Esophagus (tissue), 2 donors: ENCODE results near the gene MESP1. TPM values are rescaled to one million over a fixed set of nuclear protein-coding genes. Genes with fewer than 3 reads are reported as not detected.

ENCODE experiments used
- H3K27ac ChIP-seq, 2 donors: one replicate each; pipeline ENCODE4 v1.5.1; 2013; ENCODE audit warnings: low read depth in 2 of 2, mild to moderate bottlenecking in 2 of 2, inconsistent platforms in 1 of 2, low read length in 1 of 2, moderate library complexity in 1 of 2
- H3K27me3 ChIP-seq, 2 donors: one replicate each; pipeline ENCODE4 v1.6.1; 2013; ENCODE audit warnings: low read length in 2 of 2, control low read depth in 1 of 2, mild to moderate bottlenecking in 1 of 2; ENCODE audit not compliant: insufficient read depth in 2 of 2, control insufficient read depth in 1 of 2
- H3K36me3 ChIP-seq, 2 donors: one replicate each; pipeline ENCODE4 v1.6.1; 2013; ENCODE audit warnings: low read length in 1 of 2; ENCODE audit not compliant: control insufficient read depth in 2 of 2, insufficient read depth in 2 of 2
- H3K4me1 ChIP-seq, 2 donors: one replicate each; pipeline ENCODE4 v1.6.1; 2013; ENCODE audit warnings: low read length in 1 of 2; ENCODE audit not compliant: control insufficient read depth in 2 of 2, insufficient read depth in 2 of 2
- H3K4me3 ChIP-seq, 2 donors: one replicate each; pipeline ENCODE4 v1.5.1; 2013; ENCODE audit warnings: low read length in 2 of 2, mild to moderate bottlenecking in 2 of 2, low read depth in 1 of 2, moderate library complexity in 1 of 2
- H3K9me3 ChIP-seq, 2 donors: one replicate each; pipeline ENCODE4 v1.6.1; 2013; ENCODE audit warnings: mild to moderate bottlenecking in 2 of 2, low read depth in 1 of 2, low read length in 1 of 2, moderate library complexity in 1 of 2; ENCODE audit not compliant: control insufficient read depth in 2 of 2, insufficient read depth in 1 of 2
- WGBS, 2 donors: extraction: QIAGEN DNeasy Blood & Tissue Kit; methylation state at CpG; one replicate each; pipeline ENCODE4 v1.1.7; 2013; 5-methylcytosine and 5-hydroxymethylcytosine counted together
- polyA plus RNA-seq, 2 donors: library from polyadenylated mRNA; stranded (reverse); fragments of 200-250 nt; gene quantifications; one replicate each; pipeline ENCODE4 v1.2.3, GENCODE V29; 2013
- donor health status: healthy with polysubstance abuse.
- donor health status: Bipolar disorder and iron deficiency.

Gene MESP1, protein sequence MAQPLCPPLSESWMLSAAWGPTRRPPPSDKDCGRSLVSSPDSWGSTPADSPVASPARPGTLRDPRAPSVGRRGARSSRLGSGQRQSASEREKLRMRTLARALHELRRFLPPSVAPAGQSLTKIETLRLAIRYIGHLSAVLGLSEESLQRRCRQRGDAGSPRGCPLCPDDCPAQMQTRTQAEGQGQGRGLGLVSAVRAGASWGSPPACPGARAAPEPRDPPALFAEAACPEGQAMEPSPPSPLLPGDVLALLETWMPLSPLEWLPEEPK
- under 1 TPM; 0.08 to 0.35 TPM for polyA plus RNA-seq

GRCh38 chr15:89750560-89751542 lies at the start of gene MESP1:
Gene MESP1, minus strand, starts transcription at chr15:89751249. Its CDS starts 18 bp downstream, at chr15:89751231.
- Histone ChIP-seq H3K4me3 (peak within 1 kb of the TSS; percentile 60 to 65), H3K27me3 (no peaks in the 10 kb centered on the region), H3K4me1 (peaks cover 6 to 27% of the 10 kb centered on the region in 2 donors), H3K27ac (peak within 1 kb of the TSS in 1 of 2 donors; percentile 54), H3K36me3 (no peaks in the 10 kb centered on the region), H3K9me3 (peaks cover 0 to 2% of the 10 kb centered on the region in 2 donors)
- WGBS, 2 donors, result 2 to 3% methylated on average over 84 to 114 of the region's 114 CpGs

DNA sequence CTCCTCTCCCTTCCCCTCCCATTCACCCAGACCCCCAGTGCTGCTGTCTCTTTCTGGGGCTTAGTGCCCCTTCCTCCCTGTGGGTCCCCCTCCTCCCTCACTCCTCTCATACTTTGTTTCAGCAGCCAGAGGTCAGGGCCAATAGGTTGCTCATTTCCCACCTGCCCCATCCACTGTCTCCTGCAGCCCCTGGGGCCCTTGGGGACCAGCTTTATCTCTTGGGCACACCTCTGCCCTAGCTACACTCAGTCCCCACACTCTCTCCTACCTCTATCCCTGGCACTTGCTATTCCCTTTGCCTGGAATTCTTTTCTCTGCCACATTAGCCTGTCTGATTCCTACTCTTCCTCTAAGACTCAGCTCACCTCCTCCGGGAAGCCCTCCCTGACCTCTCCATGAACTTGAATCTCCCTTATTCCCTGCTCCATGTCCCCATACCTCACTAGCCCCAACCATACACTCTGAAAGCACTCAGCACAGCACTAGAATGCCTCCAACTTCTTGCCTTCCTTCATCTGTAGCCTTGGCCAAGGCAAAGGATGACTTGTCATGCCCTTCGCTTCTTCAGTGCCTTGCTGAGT lies 49.0 kb upstream of the MESP1 start:
- no peak overlapping the region for H3K27ac ChIP-seq

DNA sequence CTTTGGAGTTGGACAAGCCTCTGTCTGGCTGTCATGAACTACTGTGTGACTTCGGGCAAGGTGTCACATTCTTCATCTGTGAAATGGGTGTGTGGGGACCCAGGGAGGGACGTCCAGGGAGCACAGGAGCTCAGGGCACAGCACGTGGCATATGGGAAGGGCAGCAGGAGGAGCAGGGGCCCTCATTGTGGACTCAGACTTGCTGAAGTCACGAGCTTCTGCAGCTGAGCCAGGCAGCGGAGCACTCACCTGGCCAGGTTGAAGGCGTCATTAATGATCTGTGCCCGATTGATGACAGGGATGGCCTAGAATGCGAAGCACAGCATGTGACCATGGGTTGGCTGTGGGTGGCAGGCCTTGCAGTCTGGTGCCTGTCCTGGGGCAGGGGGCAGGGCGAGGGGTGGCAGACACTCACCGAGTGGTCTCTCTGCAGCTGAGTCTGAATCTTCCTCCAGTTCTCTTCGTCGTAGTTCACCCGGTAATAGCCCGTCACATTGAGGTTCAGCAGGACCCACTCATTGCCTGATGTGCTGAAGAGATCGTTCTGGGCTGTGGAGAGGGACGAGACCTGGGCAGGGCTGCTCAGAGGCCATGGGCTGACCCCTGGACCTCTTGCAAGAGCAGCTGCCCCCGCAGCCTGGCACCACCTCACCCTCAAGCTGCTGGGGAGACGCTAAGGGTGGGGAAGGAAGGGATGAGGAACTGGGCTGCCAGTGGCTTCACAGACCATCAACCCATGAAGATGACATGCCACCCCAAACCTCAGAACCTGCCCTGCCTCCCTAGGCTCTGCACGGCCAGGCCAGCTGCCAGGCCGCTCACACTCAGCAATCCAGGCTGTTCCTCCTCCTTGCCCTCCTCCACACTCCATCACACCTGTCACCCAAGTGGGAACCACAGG lies 48.2 kb upstream of the MESP1 start:
- peaks cover 0 to 4% of the 10 kb centered on the region in 2 donors for H3K4me1 ChIP-seq
- H3K9me3 ChIP-seq, result peaks cover 0 to 4% of the 10 kb centered on the region in 2 donors
- H3K27me3 ChIP-seq, result no peaks in the 10 kb centered on the region
- H3K36me3 ChIP-seq, result no peaks in the 10 kb centered on the region
- H3K27ac ChIP-seq, result no peak overlapping the region
- no peak overlapping the region for H3K4me3 ChIP-seq
- 81 to 87% methylated on average over 19 to 20 of the region's 20 CpGs for WGBS, 2 donors

More for the DNA sequence above, 49.0 kb upstream of the MESP1 start:
- H3K27me3 ChIP-seq, result no peaks in the 10 kb centered on the region
- H3K4me1 ChIP-seq, result no peaks in the 10 kb centered on the region
- no peak overlapping the region for H3K4me3 ChIP-seq
- WGBS, 2 donors, result 91 to 92% methylated on average over 2 of the region's 2 CpGs
- H3K36me3 ChIP-seq, result no peaks in the 10 kb centered on the region
- H3K9me3 ChIP-seq, result peaks cover 0 to 4% of the 10 kb centered on the region in 2 donors

DNA sequence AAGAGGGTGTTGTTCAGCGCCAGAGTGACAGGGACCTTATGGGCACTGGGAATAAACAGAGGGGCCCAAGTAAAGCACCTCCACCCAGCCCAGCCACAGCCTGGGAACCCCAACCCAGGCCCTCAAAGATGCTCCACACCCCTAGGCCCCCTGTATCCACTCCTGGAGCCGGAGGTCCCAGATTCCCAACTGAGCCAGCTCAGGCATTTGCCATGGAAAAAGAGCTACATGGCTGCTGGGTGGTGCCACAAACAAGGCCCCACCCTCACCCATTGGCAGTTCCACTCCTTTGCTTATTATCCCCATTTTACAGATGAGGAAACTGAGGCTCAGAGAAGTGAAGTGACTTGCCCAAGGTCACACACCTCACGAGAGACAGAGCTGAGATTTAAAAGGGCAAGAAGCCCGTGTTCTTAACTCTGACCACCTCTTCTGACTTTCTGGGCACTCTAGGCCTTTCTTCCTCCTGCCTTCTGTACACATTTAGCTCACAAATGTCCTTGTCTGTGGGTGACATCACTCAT lies 46.7 kb upstream of the MESP1 start:
- Histone ChIP-seq H3K27ac (no peak overlapping the region), H3K4me1 (peaks cover 0 to 4% of the 10 kb centered on the region in 2 donors), H3K36me3 (no peaks in the 10 kb centered on the region), H3K27me3 (no peaks in the 10 kb centered on the region), H3K9me3 (peaks cover 0 to 4% of the 10 kb centered on the region in 2 donors), H3K4me3 (no peak overlapping the region)
- 92% methylated on average over 4 of the region's 4 CpGs for WGBS, 2 donors

DNA sequence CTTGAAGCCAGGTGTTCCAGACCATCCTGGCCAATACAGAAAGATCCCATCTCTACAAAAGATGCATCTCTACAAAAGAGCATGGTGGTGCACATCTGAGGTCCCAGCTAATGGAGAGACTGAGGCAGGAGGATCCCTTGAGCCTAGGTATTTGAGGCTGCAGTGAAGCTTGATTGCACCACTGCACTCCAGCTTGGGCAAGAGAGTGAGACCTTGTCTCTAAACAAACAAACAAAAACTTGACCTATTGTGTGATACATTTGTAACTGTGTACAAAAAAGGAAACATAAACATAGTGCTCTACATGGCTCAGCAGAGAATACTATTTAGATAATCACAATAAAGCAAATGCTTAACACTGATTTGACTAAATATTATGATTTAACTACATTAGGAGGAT lies 44.9 kb upstream of the MESP1 start:
- Histone ChIP-seq H3K4me3 (no peak overlapping the region), H3K4me1 (peaks cover 0 to 4% of the 10 kb centered on the region in 2 donors), H3K9me3 (peaks cover 0 to 4% of the 10 kb centered on the region in 2 donors), H3K36me3 (no peaks in the 10 kb centered on the region), H3K27ac (no peak overlapping the region), H3K27me3 (no peaks in the 10 kb centered on the region)

DNA sequence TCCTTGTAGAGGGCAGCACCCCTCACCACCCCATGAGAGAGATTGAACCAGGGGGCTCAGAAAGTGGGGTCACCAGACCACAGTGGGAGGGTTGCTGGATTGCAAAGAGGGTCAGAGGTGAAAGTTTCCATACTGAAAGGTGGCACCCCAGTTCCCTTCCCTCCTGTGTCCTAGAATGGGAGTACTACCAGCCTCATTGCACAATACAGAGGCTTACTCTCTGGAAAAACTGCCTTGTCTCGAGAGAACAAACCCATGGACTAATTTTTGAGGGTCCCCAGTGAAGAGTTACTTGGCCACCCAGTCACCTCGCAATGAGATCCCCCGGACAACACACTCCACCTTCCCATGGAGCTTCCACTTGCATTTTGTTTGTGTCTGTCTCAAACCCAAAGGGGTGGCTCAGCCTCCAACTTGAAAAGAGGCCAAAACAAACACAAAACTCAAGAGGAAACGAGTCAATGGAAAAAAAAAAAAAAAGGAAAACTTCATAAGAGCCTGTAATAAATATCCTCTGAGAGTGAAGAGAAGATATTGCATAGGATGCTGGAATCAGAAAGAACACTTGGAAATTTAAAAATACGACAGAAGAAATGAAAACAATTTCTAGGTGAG lies 43.7 kb upstream of the MESP1 start:
- H3K27ac ChIP-seq, result no peak overlapping the region
- 26 to 31% methylated on average over 5 of the region's 5 CpGs for WGBS, 2 donors
- no peaks in the 10 kb centered on the region for H3K36me3 ChIP-seq
- H3K4me1 ChIP-seq, result peaks cover 0 to 4% of the 10 kb centered on the region in 2 donors
- H3K27me3 ChIP-seq, result no peaks in the 10 kb centered on the region
- no peak overlapping the region for H3K4me3 ChIP-seq
- H3K9me3 ChIP-seq, result peaks cover 0 to 4% of the 10 kb centered on the region in 2 donors

- no peak overlapping the region for H3K4me3 ChIP-seq
- peaks cover 0 to 4% of the 10 kb centered on the region in 2 donors for H3K9me3 ChIP-seq
- H3K4me1 ChIP-seq, result peaks cover 0 to 4% of the 10 kb centered on the region in 2 donors
- no peaks in the 10 kb centered on the region for H3K36me3 ChIP-seq
- H3K27me3 ChIP-seq, result no peaks in the 10 kb centered on the region
- H3K27ac ChIP-seq, result no peak overlapping the region
- WGBS, 2 donors, result 93 to 96% methylated on average over 22 of the region's 22 CpGs
Measured at GRCh38 chr15:89792106-89792805, 41.2 kb upstream of the MESP1 start.

- no peaks in the 10 kb centered on the region for H3K27me3 ChIP-seq
- H3K4me1 ChIP-seq, result peaks cover 0 to 4% of the 10 kb centered on the region in 2 donors
- H3K27ac ChIP-seq, result no peak overlapping the region
- H3K4me3 ChIP-seq, result no peak overlapping the region
- no peaks in the 10 kb centered on the region for H3K9me3 ChIP-seq
- WGBS, 2 donors, result 88% methylated on average over 16 of the region's 16 CpGs
- H3K36me3 ChIP-seq, result no peaks in the 10 kb centered on the region
Measured at GRCh38 chr15:89790661-89791060, 39.6 kb upstream of the MESP1 start.
